Thyroid gland (tissue), 4 donors: Measurements from ENCODE around the gene CRYL1. TPM values are rescaled to one million over a fixed set of nuclear protein-coding genes. Genes with fewer than 3 reads are reported as not detected.

Experiments used
- DNase-seq, 2 donors: peaks; one replicate each; pipeline ENCODE4 v3.0.0-alpha.2; 2019
- H3K27ac ChIP-seq, 3 donors: fragments of 200-600 bp; sonication (generic); 1 replicate in 2 of 3; 2 replicates in 1 of 3; pipeline ENCODE4 v1.5.1; 2016 to 2019; ENCODE audit warnings: mild to moderate bottlenecking in 1 of 3, moderate library complexity in 1 of 3
- H3K27me3 ChIP-seq: fragments of 200-600 bp; sonication (generic); one replicate; pipeline ENCODE4 v1.5.1; 2019
- H3K36me3 ChIP-seq, 2 donors: fragments of 200-600 bp; sonication (generic); one replicate each; pipeline ENCODE4 v1.5.1; 2016 to 2019
- H3K4me1 ChIP-seq, 2 donors: fragments of 200-600 bp; sonication (generic); one replicate each; pipeline ENCODE4 v1.5.1; 2017 to 2019
- H3K4me3 ChIP-seq, 3 donors: fragments of 200-600 bp; sonication (generic); replicated peaks in 1 of 3; 1 replicate in 2 of 3; 2 replicates in 1 of 3; pipeline ENCODE4 v1.5.1; 2016; ENCODE audit warnings: mild to moderate bottlenecking in 1 of 3
- H3K9me3 ChIP-seq: fragments of 200-600 bp; sonication (generic); one replicate; pipeline ENCODE4 v1.5.1; 2017
- CTCF ChIP-seq, 6 experiments: fragments of 200-600 bp in 3 of 6; fragments of 450-650 bp in 3 of 6; sonication (generic) in 3 of 6; IDR thresholded peaks; one replicate each; pipeline ENCODE4 v1.5.1; 2016 to 2019; ENCODE audit warnings: antibody characterized with exemption in 6 of 6, mild to moderate bottlenecking in 2 of 6, inconsistent platforms in 1 of 6, moderate library complexity in 1 of 6
- POLR2A ChIP-seq, 2 donors: fragments of 450-650 bp; IDR thresholded peaks; one replicate each; pipeline ENCODE4 v1.6.1; 2017; ENCODE audit warnings: antibody characterized with exemption in 2 of 2, mild to moderate bottlenecking in 2 of 2, moderate library complexity in 1 of 2
- WGBS, 2 donors: methylation state at CpG; one replicate each; pipeline ENCODE4 v1.1.5; 2017; 5-methylcytosine and 5-hydroxymethylcytosine counted together
- intact Hi-C: fragments of 100-400 bp; cut with DNase I; formaldehyde crosslinking; loops from one replicate; pipeline ENCODE4 v1.15.1; 2023
- total RNA-seq, 4 donors: library from RNA; depleted of rRNA; stranded (reverse); fragments of >200 nt; gene quantifications; one replicate each; pipeline ENCODE4 v1.2.3, GENCODE V29; 2016

Gene CRYL1
- total RNA-seq, 4 donors from 2014 or later = 33.1 to 53.8 (median 46.7) TPM

- no peak overlapping the region for H3K4me3 ChIP-seq
- H3K27ac ChIP-seq = peak overlapping the region in 2 of 3 donors; percentile 33 to 62
- H3K27me3 ChIP-seq = no peaks in the 10 kb centered on the region
- intact Hi-C loops = no loop called here
- peaks cover 16 to 18% of the 10 kb centered on the region in 2 donors for H3K4me1 ChIP-seq
- DNase-seq = peak; percentile 44 to 60
- H3K36me3 ChIP-seq = no peaks in the 10 kb centered on the region
- WGBS, 2 donors = 47 to 53% methylated on average over 8 of the region's 8 CpGs
- TF ChIP-seq CTCF (IDR thresholded peaks at IDR 0.05) = no peak
- TF ChIP-seq POLR2A (IDR thresholded peaks at IDR 0.05) = no peak
- no peaks in the 10 kb centered on the region for H3K9me3 ChIP-seq
These were observed 155.7 kb downstream of the CRYL1 start for GRCh38 chr13:20369886-20370361.

GRCh38 chr13:20366056-20366455 is 159.6 kb downstream of the CRYL1 start:
- no peak for DNase-seq
- Histone ChIP-seq H3K36me3 (no peaks in the 10 kb centered on the region), H3K4me1 (peaks cover 15 to 20% of the 10 kb centered on the region in 2 donors), H3K4me3 (no peak overlapping the region), H3K27ac (no peak overlapping the region), H3K27me3 (no peaks in the 10 kb centered on the region), H3K9me3 (no peaks in the 10 kb centered on the region)
- 85 to 88% methylated on average over 8 of the region's 8 CpGs for WGBS, 2 donors
- TF ChIP-seq CTCF (IDR thresholded peaks at IDR 0.05) (no peak), POLR2A (IDR thresholded peaks at IDR 0.05) (no peak)
- intact Hi-C loops = no loop called here

GRCh38 chr13:20363603-20364002 is 162.1 kb downstream of the CRYL1 start:
- Histone ChIP-seq H3K27me3 (no peaks in the 10 kb centered on the region), H3K4me1 (peaks cover 15 to 18% of the 10 kb centered on the region in 2 donors), H3K27ac (no peak overlapping the region), H3K4me3 (no peak overlapping the region), H3K9me3 (no peaks in the 10 kb centered on the region), H3K36me3 (no peaks in the 10 kb centered on the region)
- DNase-seq = no peak
- TF ChIP-seq POLR2A (IDR thresholded peaks at IDR 0.05) (no peak), CTCF (IDR thresholded peaks at IDR 0.05) (no peak)
- WGBS, 2 donors = 47 to 65% methylated on average over 5 to 7 of the region's 7 CpGs
- intact Hi-C loops = no loop called here

GRCh38 chr13:20363172-20363571 is 162.5 kb downstream of the CRYL1 start:
- no peak for TF ChIP-seq CTCF (IDR thresholded peaks at IDR 0.05)
- TF ChIP-seq POLR2A (IDR thresholded peaks at IDR 0.05) = no peak
- H3K27me3 ChIP-seq = no peaks in the 10 kb centered on the region
- H3K27ac ChIP-seq = no peak overlapping the region
- 79 to 89% methylated on average over 8 of the region's 8 CpGs for WGBS, 2 donors
- H3K4me1 ChIP-seq = peaks cover 15 to 18% of the 10 kb centered on the region in 2 donors
- H3K9me3 ChIP-seq = no peaks in the 10 kb centered on the region
- DNase-seq = no peak
- no peaks in the 10 kb centered on the region for H3K36me3 ChIP-seq
- H3K4me3 ChIP-seq = no peak overlapping the region
- intact Hi-C loops = no loop called here

GRCh38 chr13:20362484-20363041 is 163.1 kb downstream of the CRYL1 start:
- DNase-seq = peak in 1 of 2 donors; percentile 11
- WGBS, 2 donors = 78 to 82% methylated on average over 17 of the region's 17 CpGs

More at GRCh38 chr13:20362484-20363041, 163.1 kb downstream of the CRYL1 start:
- intact Hi-C loops = no loop called here
- Histone ChIP-seq H3K36me3 (no peaks in the 10 kb centered on the region), H3K9me3 (no peaks in the 10 kb centered on the region), H3K27me3 (no peaks in the 10 kb centered on the region), H3K4me3 (no peak overlapping the region), H3K27ac (no peak overlapping the region), H3K4me1 (peaks cover 15 to 18% of the 10 kb centered on the region in 2 donors)
- TF ChIP-seq POLR2A (IDR thresholded peaks at IDR 0.05) (no peak), CTCF (IDR thresholded peaks at IDR 0.05) (no peak)
